ENCODE data around the gene MAX. TPM values are rescaled to one million over a fixed set of nuclear protein-coding genes. Genes with fewer than 3 reads are reported as not detected.

The MAX gene
- total and polyA plus RNA-seq, 2 of the 4 experiments (the other 2 are of a cell fraction) = 45.2 to 51.8 TPM

- no peak overlapping the region for H2BK20ac ChIP-seq (ENCODE audit: low read depth, low read length)
- no peak overlapping the region for H4K5ac ChIP-seq (ENCODE audit: low read depth, low read length)
- ATAC-seq (ENCODE audit: low read depth) (no peak), DNase-seq (no peak)
- no peak overlapping the region for H3K27ac ChIP-seq (ENCODE audit: insufficient read depth, low read length)
- peaks cover 0 to 9% of the 10 kb centered on the region in 2 experiments; a peak in 2 of 4 replicates for H3K79me1 ChIP-seq (ENCODE audit: low read depth in 1 of 2, low read length in 2 of 2)
- no peak overlapping the region for H3K4ac ChIP-seq (ENCODE audit: low read depth, low read length)
- no peak overlapping the region for H3K4me2 ChIP-seq (ENCODE audit: low read depth, low read length)
- no peak overlapping the region for H2AK9ac ChIP-seq (replicated peaks; ENCODE audit: low read depth, low read length, poor library complexity)
- dilution Hi-C loops (cut with HindIII; ENCODE audit: low sequenced_read_pairs, unreplicated experiment) = no loop called here
- H3K9me3 ChIP-seq (ENCODE audit: control insufficient read depth, insufficient read depth, low read length) = no peaks in the 10 kb centered on the region
- peaks cover 11% of the 10 kb centered on the region; the same call in 1 of the 2 replicates for H3K9me1 ChIP-seq (ENCODE audit: insufficient read depth, low read length)
- no peak overlapping the region for H3K4me3 ChIP-seq (ENCODE audit: insufficient read depth, low read depth, low read length)
- H2AK5ac ChIP-seq (ENCODE audit: low read depth, low read length) = no peak overlapping the region
- no peaks in the 10 kb centered on the region for H3K4me1 ChIP-seq (ENCODE audit: control insufficient read depth, insufficient read depth, low read length)
- H4K91ac ChIP-seq (ENCODE audit: insufficient read depth, low read depth, low read length) = no peak overlapping the region
- no peaks in the 10 kb centered on the region for H3K27me3 ChIP-seq (ENCODE audit: control insufficient read depth, insufficient read depth, low read length)
- no peak for TF ChIP-seq MXI1 (IDR thresholded peaks at IDR 0.05; ENCODE audit: borderline replicate concordance, low read depth, low read length)
- TF ChIP-seq RFX5 (IDR thresholded peaks at IDR 0.05; ENCODE audit: low read depth, low read length) = no peak
- no peak for TF ChIP-seq MAZ (IDR thresholded peaks at IDR 0.05; ENCODE audit: borderline replicate concordance, low read depth, low read length)
- no peak for TF ChIP-seq CHD1 (IDR thresholded peaks at IDR 0.05; ENCODE audit: low read depth, low read length)
- no peak for TF ChIP-seq FOS (IDR thresholded peaks at IDR 0.05; ENCODE audit: low read depth, low read length)
- TF ChIP-seq SMC3 (IDR thresholded peaks at IDR 0.05; ENCODE audit: low read depth, low read length) = no peak
- TF ChIP-seq NFE2L2 (IDR thresholded peaks at IDR 0.05; ENCODE audit: low read depth, low read length) = no peak
- TF ChIP-seq RCOR1 (IDR thresholded peaks at IDR 0.05; ENCODE audit: insufficient replicate concordance, low read length) = no peak
- no peak for TF ChIP-seq BHLHE40 (IDR thresholded peaks at IDR 0.05; ENCODE audit: low read depth, low read length)
- no peak for TF ChIP-seq USF2 (IDR thresholded peaks at IDR 0.05; ENCODE audit: low read depth, low read length)
- no peak for TF ChIP-seq ELK1 (IDR thresholded peaks at IDR 0.05; ENCODE audit: borderline replicate concordance, low read depth, low read length)
- intact Hi-C loops (cut with micrococcal nuclease) = no loop called here
- no peaks in the 10 kb centered on the region for H4K20me1 ChIP-seq (ENCODE audit: insufficient read depth, low read length)
- no peak overlapping the region for H4K8ac ChIP-seq (ENCODE audit: low read depth in 2 of 2, low read length in 2 of 2)
- CTCF ChIA-PET = no interaction called here
- H3K9ac ChIP-seq (ENCODE audit: low read depth, low read length) = no peak overlapping the region
- BruUV-seq (replicated peaks) = no TSS peak
- H3K36me3 ChIP-seq (ENCODE audit: control insufficient read depth, insufficient read depth, low read length) = peaks cover 31% of the 10 kb centered on the region
- no peak overlapping the region for H2AFZ ChIP-seq (replicated peaks; ENCODE audit: low read length, poor library complexity)
- no peak overlapping the region for H3K56ac ChIP-seq (ENCODE audit: extremely low read depth, insufficient read depth, low read length)
- no peak overlapping the region for H2BK5ac ChIP-seq (ENCODE audit: low read depth, low read length, poor library complexity, severe bottlenecking)
- in situ Hi-C loops (cut with MboI; ENCODE audit: low sequenced_read_pairs) = no loop called here
- WGBS, 2 experiments (ENCODE audit: extremely low coverage in 2 of 2, insufficient read length in 1 of 2) = 90% methylated on average over 4 of the region's 16 CpGs; no CpG with 5 or more reads in 1 of the 2 experiments
- no peak overlapping the region for H3K14ac ChIP-seq (replicated peaks; ENCODE audit: low read depth, low read length)
- POLR2A ChIA-PET (ENCODE audit: unreplicated experiment) = no interaction called here
- no peak overlapping the region for H3K18ac ChIP-seq (ENCODE audit: low read depth, low read length)
- H2BK120ac ChIP-seq (ENCODE audit: low read depth, low read length) = no peak overlapping the region
- no peak overlapping the region for H2BK15ac ChIP-seq (ENCODE audit: low read depth, low read length)
- H3K23ac ChIP-seq (ENCODE audit: low read depth, low read length) = no peak overlapping the region; the same call in 1 of the 2 replicates
Observed at GRCh38 chr14:65062096-65063075, 39.9 kb downstream of the MAX start.

All from IMR-90 (cell line).